ENCODE results near the gene IL17D.

- TF ChIP-seq YY1 (IDR thresholded peaks at IDR 0.05; ENCODE audit: insufficient read depth, insufficient read length): no peak
- no peak for TF ChIP-seq ZNF274 (IDR thresholded peaks at IDR 0.05; ENCODE audit: low read depth, low read length)
Observed at GRCh38 chr13:20720499-20720898, 17.0 kb downstream of the IL17D start.

All from NT2/D1 (cell line).